Left renal cortex interstitium (tissue), 4 donors: ENCODE data around the gene PACRG. TPM values are rescaled to one million over a fixed set of nuclear protein-coding genes. Genes with fewer than 3 reads are reported as not detected.

Experiments
- DNase-seq, 4 donors: peaks; one replicate each; pipeline ENCODE4 v3.0.0-alpha.2; 2013; ENCODE audit warnings: low read depth in 4 of 4, low spot score in 2 of 4, missing footprints in 1 of 4
- polyA plus RNA-seq, 4 donors: library from polyadenylated mRNA; unstranded; fragments of 120-200 nt; gene quantifications; one replicate each; pipeline ENCODE4 v1.2.1, GENCODE V29; 2013; ENCODE audit not compliant: insufficient read length in 4 of 4

Gene PACRG
- polyA plus RNA-seq, 4 donors: 13.7 to 20.1 (median 15.1) TPM

- DNase-seq: no peak
Measured at GRCh38 chr6:162862462-162862861, 134.7 kb downstream of the PACRG start.

- no peak for DNase-seq
Measured at GRCh38 chr6:162862941-162863340, 135.2 kb downstream of the PACRG start.

- no peak for DNase-seq
Measured at GRCh38 chr6:162863821-162864220, 136.0 kb downstream of the PACRG start.

- DNase-seq: no peak
Measured at GRCh38 chr6:162864911-162865310, 137.1 kb downstream of the PACRG start.

- DNase-seq: peak in 1 of 4 donors; percentile 24
Measured at GRCh38 chr6:162866656-162867055, 138.9 kb downstream of the PACRG start.

GRCh38 chr6:162868397-162868796 is 140.6 kb downstream of the PACRG start:
- DNase-seq: no peak

GRCh38 chr6:162871966-162872365 is 144.2 kb downstream of the PACRG start:
- DNase-seq: no peak

- no peak for DNase-seq
Measured at GRCh38 chr6:162873537-162873936, 145.8 kb downstream of the PACRG start.

- no peak for DNase-seq
Measured at GRCh38 chr6:162875070-162875469, 147.3 kb downstream of the PACRG start.

- no peak for DNase-seq
Measured at GRCh38 chr6:162882801-162883481, 155.2 kb downstream of the PACRG start.

GRCh38 chr6:162887981-162888689 is 160.4 kb downstream of the PACRG start:
- DNase-seq: no peak

- no peak for DNase-seq
Measured at GRCh38 chr6:162889303-162889702, 161.5 kb downstream of the PACRG start.

GRCh38 chr6:162898011-162898410 is 170.2 kb downstream of the PACRG start:
- no peak for DNase-seq

GRCh38 chr6:162899148-162899547 is 171.4 kb downstream of the PACRG start:
- no peak for DNase-seq

- no peak for DNase-seq
Measured at GRCh38 chr6:162900503-162900902, 172.7 kb downstream of the PACRG start.

GRCh38 chr6:162904069-162904663 is 176.4 kb downstream of the PACRG start:
- no peak for DNase-seq

- DNase-seq: no peak
Measured at GRCh38 chr6:162906479-162906878, 178.7 kb downstream of the PACRG start.

GRCh38 chr6:162907876-162908481 is 180.2 kb downstream of the PACRG start:
- no peak for DNase-seq

- no peak for DNase-seq
Measured at GRCh38 chr6:162913206-162913605, 185.4 kb downstream of the PACRG start.

GRCh38 chr6:162917506-162917905 is 189.7 kb downstream of the PACRG start:
- no peak for DNase-seq

- no peak for DNase-seq
Measured at GRCh38 chr6:162921062-162921461, 193.3 kb downstream of the PACRG start.
